ENCODE results near the gene NFYA.
A peak's percentile ranks its signal among the peaks of the same experiment; 100 is the strongest.

DNA sequence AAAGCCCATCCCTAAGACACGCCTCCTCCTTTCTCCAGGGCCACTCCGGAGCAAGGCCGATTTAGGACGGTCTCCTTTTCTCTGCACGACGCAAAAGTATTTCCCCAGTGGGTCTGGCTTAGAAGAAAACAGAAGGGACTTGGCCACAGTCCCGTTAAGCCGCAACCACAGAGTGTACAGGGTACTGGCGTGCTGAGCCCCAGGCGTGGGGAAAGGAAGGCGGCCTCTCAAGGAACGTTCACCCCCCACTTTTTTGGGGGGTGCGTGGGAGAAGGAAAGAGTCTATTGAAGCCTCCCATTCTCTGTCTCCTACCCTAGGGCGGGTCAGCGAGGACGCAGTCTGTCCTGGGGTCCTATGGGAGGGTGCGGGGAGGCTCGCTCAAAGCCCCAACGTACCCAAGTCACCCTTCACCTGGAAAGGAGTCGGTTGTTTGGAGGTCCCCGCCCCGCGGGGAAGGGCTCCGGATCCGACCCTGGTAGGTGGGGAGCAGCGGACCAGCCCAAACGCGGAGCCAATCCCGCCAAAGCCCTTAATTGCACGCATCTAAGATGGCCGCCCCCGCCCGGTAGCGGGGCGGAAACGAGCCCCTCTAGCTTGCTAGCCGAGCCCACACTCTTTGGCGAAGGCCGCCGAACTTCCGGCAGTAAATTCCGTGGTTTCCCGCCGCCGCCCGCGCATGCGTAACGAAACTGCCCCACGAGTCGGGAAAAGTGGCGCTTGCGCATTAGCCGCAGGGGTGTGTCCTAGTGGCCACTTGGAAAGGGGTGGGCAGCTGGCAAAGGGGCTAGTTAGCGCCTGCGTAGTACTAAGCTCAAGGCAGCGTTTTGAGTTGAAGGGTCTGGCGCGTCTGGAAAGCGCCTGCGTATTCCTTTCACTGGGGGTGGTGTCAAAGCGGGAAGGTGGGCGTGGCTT lies 595 bp upstream of the NFYA start, which contains the start of gene OARD1:
- TF ChIP-seq, protein P1, sequence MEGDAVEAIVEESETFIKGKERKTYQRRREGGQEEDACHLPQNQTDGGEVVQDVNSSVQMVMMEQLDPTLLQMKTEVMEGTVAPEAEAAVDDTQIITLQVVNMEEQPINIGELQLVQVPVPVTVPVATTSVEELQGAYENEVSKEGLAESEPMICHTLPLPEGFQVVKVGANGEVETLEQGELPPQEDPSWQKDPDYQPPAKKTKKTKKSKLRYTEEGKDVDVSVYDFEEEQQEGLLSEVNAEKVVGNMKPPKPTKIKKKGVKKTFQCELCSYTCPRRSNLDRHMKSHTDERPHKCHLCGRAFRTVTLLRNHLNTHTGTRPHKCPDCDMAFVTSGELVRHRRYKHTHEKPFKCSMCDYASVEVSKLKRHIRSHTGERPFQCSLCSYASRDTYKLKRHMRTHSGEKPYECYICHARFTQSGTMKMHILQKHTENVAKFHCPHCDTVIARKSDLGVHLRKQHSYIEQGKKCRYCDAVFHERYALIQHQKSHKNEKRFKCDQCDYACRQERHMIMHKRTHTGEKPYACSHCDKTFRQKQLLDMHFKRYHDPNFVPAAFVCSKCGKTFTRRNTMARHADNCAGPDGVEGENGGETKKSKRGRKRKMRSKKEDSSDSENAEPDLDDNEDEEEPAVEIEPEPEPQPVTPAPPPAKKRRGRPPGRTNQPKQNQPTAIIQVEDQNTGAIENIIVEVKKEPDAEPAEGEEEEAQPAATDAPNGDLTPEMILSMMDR (IDR thresholded peaks at IDR 0.05): peak in 2 of 6 experiments; percentile 13 to 28
- TF ChIP-seq POLR2A (IDR thresholded peaks at IDR 0.05): peak; percentile 50 to 83
